Tibial artery (tissue), 4 donors: ENCODE data around the gene TFEB.

ENCODE experiments used
- DNase-seq, 2 donors: peaks; one replicate each; pipeline ENCODE4 v3.0.0-alpha.2; 2019
- H3K27ac ChIP-seq, 2 donors: fragments of 200-600 bp; sonication (generic) in 1 of 2; 1 replicate in 1 of 2; 2 replicates in 1 of 2; pipeline ENCODE4 v1.5.1; 2018 to 2019; ENCODE audit warnings: mild to moderate bottlenecking in 1 of 2
- H3K27me3 ChIP-seq, 2 donors: fragments of 200-600 bp; sonication (generic) in 1 of 2; one replicate each; pipeline versions ENCODE4 v1.5.1 to v1.6.0; 2016 to 2019
- H3K36me3 ChIP-seq, 3 donors: fragments of 200-600 bp; sonication (generic) in 2 of 3; one replicate each; pipeline ENCODE4 v1.5.1; 2016 to 2019; ENCODE audit warnings: mild to moderate bottlenecking in 2 of 3
- H3K4me1 ChIP-seq, 4 donors: fragments of 200-600 bp; sonication (generic) in 2 of 4; 1 replicate in 3 of 4; 2 replicates in 1 of 4; pipeline ENCODE4 v1.5.1; 2016 to 2019
- H3K4me3 ChIP-seq, 2 donors: fragments of 200-600 bp; sonication (generic) in 1 of 2; 1 replicate in 1 of 2; 2 replicates in 1 of 2; pipeline ENCODE4 v1.5.1; 2018 to 2019; ENCODE audit warnings: mild to moderate bottlenecking in 2 of 2
- H3K9me3 ChIP-seq, 3 donors: fragments of 200-600 bp; sonication (generic) in 1 of 3; one replicate each; pipeline ENCODE4 v1.5.1; 2016 to 2019
- intact Hi-C: fragments of 100-400 bp; cut with DNase I; formaldehyde crosslinking; loops from one replicate; pipeline ENCODE4 v1.15.0; 2023; ENCODE audit warnings: low total_unique reads
- TF ChIP-seq, protein P1 (sequence below), 2 experiments: fragments of 200-600 bp in 1 of 2; fragments of 450-650 bp in 1 of 2; IDR thresholded peaks; one replicate each; pipeline ENCODE4 v1.5.1; 2017 to 2019; ENCODE audit warnings: antibody characterized with exemption in 2 of 2, mild to moderate bottlenecking in 1 of 2, moderate library complexity in 1 of 2

The TFEB gene

GRCh38 chr6:41711323-41712038, 23.9 kb downstream of the TFEB start:
- Histone ChIP-seq H3K9me3 (no peaks in the 10 kb centered on the region), H3K4me3 (no peak overlapping the region), H3K4me1 (peaks cover 0 to 79% (median 59%) of the 10 kb centered on the region in 4 donors), H3K27ac (peak overlapping the region; percentile 74 to 89), H3K27me3 (no peaks in the 10 kb centered on the region), H3K36me3 (no peaks in the 10 kb centered on the region)
- TF ChIP-seq, protein P1, sequence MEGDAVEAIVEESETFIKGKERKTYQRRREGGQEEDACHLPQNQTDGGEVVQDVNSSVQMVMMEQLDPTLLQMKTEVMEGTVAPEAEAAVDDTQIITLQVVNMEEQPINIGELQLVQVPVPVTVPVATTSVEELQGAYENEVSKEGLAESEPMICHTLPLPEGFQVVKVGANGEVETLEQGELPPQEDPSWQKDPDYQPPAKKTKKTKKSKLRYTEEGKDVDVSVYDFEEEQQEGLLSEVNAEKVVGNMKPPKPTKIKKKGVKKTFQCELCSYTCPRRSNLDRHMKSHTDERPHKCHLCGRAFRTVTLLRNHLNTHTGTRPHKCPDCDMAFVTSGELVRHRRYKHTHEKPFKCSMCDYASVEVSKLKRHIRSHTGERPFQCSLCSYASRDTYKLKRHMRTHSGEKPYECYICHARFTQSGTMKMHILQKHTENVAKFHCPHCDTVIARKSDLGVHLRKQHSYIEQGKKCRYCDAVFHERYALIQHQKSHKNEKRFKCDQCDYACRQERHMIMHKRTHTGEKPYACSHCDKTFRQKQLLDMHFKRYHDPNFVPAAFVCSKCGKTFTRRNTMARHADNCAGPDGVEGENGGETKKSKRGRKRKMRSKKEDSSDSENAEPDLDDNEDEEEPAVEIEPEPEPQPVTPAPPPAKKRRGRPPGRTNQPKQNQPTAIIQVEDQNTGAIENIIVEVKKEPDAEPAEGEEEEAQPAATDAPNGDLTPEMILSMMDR (IDR thresholded peaks at IDR 0.05): no peak
- no peak for DNase-seq
- intact Hi-C loops: no loop called here

DNA sequence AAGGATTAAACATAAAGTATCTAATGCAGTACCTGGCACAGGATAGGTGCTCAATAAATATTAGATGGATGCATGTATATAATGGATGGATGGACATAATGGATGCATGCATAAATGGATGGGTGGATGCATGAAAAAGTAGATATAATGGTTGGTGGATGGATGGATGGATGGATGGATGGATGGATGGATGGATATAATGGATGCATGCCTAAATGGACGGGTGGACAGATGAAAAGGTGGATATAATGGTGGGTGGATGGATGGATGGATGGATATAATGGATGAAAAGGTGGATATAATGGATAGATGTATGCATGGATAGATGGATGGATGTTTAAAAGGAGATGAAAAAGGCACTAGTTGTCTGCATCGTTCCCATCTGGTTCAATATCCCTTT, 26.0 kb downstream of the TFEB start:
- intact Hi-C loops: loop anchor here (10.0 kb wide), 1 partner anchor 75 kb away; the partner anchor contains the start of genes PRICKLE4 and TOMM6
- Histone ChIP-seq H3K9me3 (no peaks in the 10 kb centered on the region), H3K27ac (no peak overlapping the region), H3K4me3 (no peak overlapping the region), H3K36me3 (no peaks in the 10 kb centered on the region), H3K27me3 (no peaks in the 10 kb centered on the region), H3K4me1 (peaks cover 0 to 84% (median 69%) of the 10 kb centered on the region in 4 donors)
- TF ChIP-seq, protein P1 (IDR thresholded peaks at IDR 0.05): no peak
- no peak for DNase-seq

- no peaks in the 10 kb centered on the region for H3K27me3 ChIP-seq
- peaks cover 0 to 79% (median 67%) of the 10 kb centered on the region in 4 donors for H3K4me1 ChIP-seq
- intact Hi-C loops: loop anchor here (10.0 kb wide), 1 partner anchor 76 kb away; the partner anchor contains the start of genes PRICKLE4 and TOMM6
- H3K4me3 ChIP-seq: no peak overlapping the region
- TF ChIP-seq, protein P1 (IDR thresholded peaks at IDR 0.05): no peak
- H3K36me3 ChIP-seq: no peaks in the 10 kb centered on the region
- no peaks in the 10 kb centered on the region for H3K9me3 ChIP-seq
- no peak for DNase-seq
- no peak overlapping the region for H3K27ac ChIP-seq
Observed at GRCh38 chr6:41708856-41709255, 26.6 kb downstream of the TFEB start.

DNA sequence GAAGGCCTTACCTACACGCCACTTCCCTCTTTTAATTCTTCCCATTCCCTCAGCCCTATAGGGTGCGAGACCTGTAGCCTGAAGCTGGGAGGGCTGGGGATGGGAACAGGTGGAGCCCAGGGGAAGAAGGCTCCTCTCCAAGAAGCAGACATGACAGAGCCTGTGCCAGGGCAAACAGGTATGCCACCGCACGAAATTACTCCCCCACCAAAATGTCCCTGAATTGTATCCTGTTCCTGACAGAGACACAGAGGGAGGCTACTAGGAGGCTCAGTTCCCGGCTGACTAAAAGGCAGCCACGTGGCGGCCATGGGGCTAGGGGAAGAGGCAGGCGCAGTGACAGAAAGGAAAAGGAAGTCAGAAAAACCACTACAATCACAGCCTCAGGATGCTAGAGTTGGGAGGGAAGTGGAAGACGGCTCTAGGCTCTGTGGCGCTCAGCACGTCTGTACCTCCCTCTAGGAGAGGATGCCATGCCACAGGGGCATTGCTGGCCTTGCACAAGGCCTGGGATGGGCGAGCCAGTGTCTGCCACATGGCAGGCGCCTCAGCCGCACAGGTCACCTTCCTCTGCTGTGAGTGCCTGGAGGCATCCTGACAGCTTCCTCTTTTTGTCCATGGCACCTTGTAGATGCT, 27.7 kb downstream of the TFEB start:
- Histone ChIP-seq H3K9me3 (no peaks in the 10 kb centered on the region), H3K36me3 (peaks cover 0 to 3% (median 0%) of the 10 kb centered on the region in 3 donors), H3K4me3 (no peak overlapping the region), H3K27me3 (no peaks in the 10 kb centered on the region), H3K4me1 (peaks cover 0 to 67% (median 55%) of the 10 kb centered on the region in 4 donors), H3K27ac (peak overlapping the region; percentile 86 to 93)
- TF ChIP-seq, protein P1 (IDR thresholded peaks at IDR 0.05): no peak
- intact Hi-C loops: loop anchor here (2.0 to 10.0 kb wide), 2 partner anchors 27 to 77 kb away; partner anchors contain the start of genes PRICKLE4, TFEB and TOMM6
- peak in 1 of 2 donors; percentile 29 for DNase-seq

- peak; percentile 81 to 82 for DNase-seq
- no peaks in the 10 kb centered on the region for H3K27me3 ChIP-seq
- intact Hi-C loops: loop anchor here (2.0 to 10.0 kb wide), 2 partner anchors 28 to 78 kb away; partner anchors contain the start of genes PRICKLE4, TFEB and TOMM6
- H3K9me3 ChIP-seq: no peaks in the 10 kb centered on the region
- peaks cover 0 to 60% (median 49%) of the 10 kb centered on the region in 4 donors for H3K4me1 ChIP-seq
- H3K27ac ChIP-seq: peak overlapping the region; percentile 86 to 93
- H3K4me3 ChIP-seq: no peak overlapping the region
- TF ChIP-seq, protein P1 (IDR thresholded peaks at IDR 0.05): no peak
- H3K36me3 ChIP-seq: peaks cover 0 to 5% (median 0%) of the 10 kb centered on the region in 3 donors
Observed at GRCh38 chr6:41706876-41707564, 28.4 kb downstream of the TFEB start.
